ENCODE measurements around the gene HELZ.

The HELZ gene

DNA sequence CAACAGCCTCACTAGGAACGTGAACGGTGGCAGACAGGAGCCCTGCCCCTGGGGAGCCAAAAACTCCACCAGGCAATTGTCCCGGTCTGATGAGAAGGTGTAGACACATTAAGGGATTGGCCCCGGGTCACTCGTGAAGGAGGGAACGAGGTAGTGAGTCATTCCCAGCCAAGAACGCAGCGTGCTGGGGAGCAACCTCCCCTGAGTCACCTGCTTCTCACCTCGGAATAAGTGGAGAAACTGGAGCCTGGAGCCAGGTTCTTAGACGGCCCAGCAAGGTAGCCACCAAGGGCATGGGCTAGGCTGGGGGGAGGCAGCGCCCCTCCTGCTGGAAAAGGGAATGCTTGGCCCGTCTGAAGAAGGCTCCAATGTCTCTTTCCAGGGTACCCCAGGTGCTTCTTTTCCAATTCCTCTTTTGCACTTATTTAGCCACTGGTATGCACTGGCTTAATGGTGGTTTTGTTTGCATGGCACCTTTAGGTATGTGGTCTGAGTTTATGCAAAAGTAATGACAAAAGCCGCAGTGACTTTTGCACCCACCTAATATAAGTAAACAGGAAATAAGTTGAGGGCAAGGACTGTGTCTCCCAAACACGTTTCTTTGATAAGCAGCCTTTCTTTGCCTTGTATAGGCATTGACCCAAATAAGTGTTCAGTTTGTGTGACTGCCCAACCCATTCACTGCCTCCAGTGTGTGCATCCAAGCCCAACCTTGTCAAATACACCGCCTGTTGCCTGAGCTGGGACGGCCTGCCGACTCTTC is 1.8 kb upstream of the HELZ start:
- Mint-ChIP-seq H3K4me3 (peak overlapping the region; percentile 89 to 94 (median 93)), H3K27ac (peak overlapping the region; percentile 73 to 94 (median 94)), H3K36me3 (ENCODE audit: low read depth) (peaks cover 5% of the 10 kb centered on the region), H3K27me3 (ENCODE audit: low read depth) (peaks cover 9% of the 10 kb centered on the region), H3K9me3 (no peaks in the 10 kb centered on the region), H3K4me1 (peaks cover 25% of the 10 kb centered on the region)
- TF ChIP-seq, protein P1, sequence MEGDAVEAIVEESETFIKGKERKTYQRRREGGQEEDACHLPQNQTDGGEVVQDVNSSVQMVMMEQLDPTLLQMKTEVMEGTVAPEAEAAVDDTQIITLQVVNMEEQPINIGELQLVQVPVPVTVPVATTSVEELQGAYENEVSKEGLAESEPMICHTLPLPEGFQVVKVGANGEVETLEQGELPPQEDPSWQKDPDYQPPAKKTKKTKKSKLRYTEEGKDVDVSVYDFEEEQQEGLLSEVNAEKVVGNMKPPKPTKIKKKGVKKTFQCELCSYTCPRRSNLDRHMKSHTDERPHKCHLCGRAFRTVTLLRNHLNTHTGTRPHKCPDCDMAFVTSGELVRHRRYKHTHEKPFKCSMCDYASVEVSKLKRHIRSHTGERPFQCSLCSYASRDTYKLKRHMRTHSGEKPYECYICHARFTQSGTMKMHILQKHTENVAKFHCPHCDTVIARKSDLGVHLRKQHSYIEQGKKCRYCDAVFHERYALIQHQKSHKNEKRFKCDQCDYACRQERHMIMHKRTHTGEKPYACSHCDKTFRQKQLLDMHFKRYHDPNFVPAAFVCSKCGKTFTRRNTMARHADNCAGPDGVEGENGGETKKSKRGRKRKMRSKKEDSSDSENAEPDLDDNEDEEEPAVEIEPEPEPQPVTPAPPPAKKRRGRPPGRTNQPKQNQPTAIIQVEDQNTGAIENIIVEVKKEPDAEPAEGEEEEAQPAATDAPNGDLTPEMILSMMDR (IDR thresholded peaks at IDR 0.05; ENCODE audit: unreplicated experiment in 3 of 3): no peak

DNA sequence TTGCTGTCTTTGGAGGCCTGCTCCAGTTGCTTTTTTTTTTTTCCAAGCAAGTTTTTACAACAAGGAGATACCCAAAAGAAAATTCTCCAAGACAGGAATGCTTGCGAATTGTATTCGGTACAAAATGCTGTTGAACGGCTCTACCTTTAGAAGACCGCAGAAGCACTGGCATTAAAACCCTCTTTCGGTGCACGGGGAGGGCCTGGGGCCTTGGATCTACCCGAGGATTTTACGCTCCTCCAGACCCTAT is 1.3 kb upstream of the HELZ start:
- Mint-ChIP-seq H3K9me3 (no peaks in the 10 kb centered on the region), H3K4me1 (peaks cover 30% of the 10 kb centered on the region), H3K27ac (peak overlapping the region; percentile 73 to 94 (median 94)), H3K36me3 (ENCODE audit: low read depth) (peaks cover 5% of the 10 kb centered on the region), H3K4me3 (peak overlapping the region; percentile 89 to 94 (median 93)), H3K27me3 (ENCODE audit: low read depth) (peaks cover 9% of the 10 kb centered on the region)
- TF ChIP-seq, protein P1 (IDR thresholded peaks at IDR 0.05; ENCODE audit: unreplicated experiment in 3 of 3): no peak

DNA sequence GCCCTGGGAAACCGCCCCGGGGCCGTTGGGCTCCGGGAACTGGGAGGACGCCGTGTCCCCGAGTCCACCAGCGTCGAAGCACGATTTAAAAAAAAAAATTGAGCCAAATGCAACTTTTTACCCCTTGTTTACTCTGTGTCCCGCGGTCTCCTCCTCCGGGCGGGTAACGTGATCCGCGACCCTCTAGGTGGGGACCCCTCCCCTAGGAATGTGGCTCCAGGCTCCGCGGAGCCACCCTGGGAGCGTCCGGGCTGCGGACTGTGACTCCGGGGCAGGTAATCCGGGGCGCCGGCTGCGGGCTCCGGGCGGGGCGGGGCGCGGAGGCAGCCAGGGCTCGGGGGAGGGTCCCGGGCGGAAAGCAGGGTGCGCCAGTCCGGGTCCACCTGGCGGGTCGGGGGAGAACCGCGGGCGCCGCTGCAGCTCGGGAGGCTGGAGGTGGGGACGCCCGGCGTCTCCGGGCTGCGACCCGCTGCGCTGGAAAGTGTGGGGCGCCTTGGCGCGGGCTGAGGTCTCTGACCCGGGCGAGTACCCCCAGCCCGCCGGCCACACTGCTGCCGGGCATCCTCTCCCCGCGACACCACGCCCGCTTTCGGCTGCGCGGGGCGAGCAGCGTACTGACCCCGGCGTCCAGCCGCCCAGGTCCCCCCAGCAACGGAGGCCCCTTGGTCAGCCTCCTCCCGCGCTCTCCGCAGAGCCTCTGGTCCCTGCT is 852 bp upstream of the HELZ start:
- Mint-ChIP-seq H3K4me3 (peak overlapping the region; percentile 89 to 94 (median 93)), H3K36me3 (ENCODE audit: low read depth) (peaks cover 9% of the 10 kb centered on the region), H3K27ac (peak overlapping the region; percentile 73 to 94 (median 94)), H3K9me3 (no peaks in the 10 kb centered on the region), H3K4me1 (peaks cover 35% of the 10 kb centered on the region), H3K27me3 (ENCODE audit: low read depth) (peaks cover 9% of the 10 kb centered on the region)
- TF ChIP-seq, protein P1 (IDR thresholded peaks at IDR 0.05; ENCODE audit: unreplicated experiment in 3 of 3): peak in 1 of 3 experiments; percentile 32

DNA sequence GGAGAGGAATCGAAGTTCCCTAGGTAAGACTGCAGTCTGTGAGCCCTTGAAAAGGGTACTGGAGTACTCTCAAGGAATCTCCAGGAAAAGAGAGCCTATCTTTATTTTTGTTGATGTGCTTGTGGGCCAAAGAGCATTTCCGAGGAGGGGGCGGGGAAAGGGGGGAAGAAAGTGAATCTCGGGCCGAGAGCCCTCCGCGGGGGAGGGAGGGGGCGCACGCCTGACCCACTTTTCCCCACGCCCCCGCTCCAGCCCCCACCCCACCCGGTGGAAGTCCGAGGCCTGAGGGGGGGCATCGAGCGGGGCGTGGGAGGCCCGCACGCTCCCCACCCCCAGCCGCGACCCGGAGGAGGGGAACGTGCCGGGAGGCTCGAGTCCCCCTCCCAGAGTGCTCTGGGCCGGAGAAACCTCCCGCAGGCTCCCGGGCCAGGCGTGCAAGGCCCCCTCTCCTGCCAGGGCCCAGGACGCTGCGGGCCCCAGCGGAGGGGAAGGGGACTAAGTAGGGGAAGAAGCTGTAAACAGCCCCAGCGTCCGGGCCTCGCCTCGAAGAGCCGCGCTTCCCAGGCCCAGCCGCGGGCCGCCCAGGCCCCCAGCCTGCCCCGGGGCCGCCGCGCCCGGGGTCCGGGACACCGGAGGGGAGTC is 444 bp downstream of the HELZ start:
- peak overlapping the region; percentile 91 to 98 (median 97) for H3K27ac Mint-ChIP-seq
- TF ChIP-seq, protein P1 (IDR thresholded peaks at IDR 0.05; ENCODE audit: unreplicated experiment in 3 of 3): no peak

DNA sequence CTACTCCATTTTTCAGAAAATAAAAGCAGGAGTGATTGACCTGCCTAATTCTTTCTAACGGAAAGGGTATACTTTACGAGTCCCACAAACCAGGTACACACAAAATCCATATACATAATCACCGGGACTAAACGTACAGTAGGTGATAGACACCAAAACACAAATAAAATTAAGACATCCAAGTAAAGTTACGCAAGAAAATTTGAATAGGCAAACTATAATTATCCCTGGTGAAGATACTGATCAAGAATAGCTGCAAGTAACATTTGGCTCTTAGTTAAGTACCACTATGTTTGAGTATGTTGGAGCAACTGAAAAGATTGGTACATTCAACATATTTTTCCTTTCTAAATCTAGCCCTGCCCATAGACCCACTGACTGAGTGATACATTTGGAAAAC is 1.7 kb downstream of the HELZ start:
- Mint-ChIP-seq H3K36me3 (ENCODE audit: low read depth) (peaks cover 22% of the 10 kb centered on the region), H3K4me1 (peaks cover 43% of the 10 kb centered on the region)

More for the DNA sequence above, 444 bp downstream of the HELZ start:
- peaks cover 9% of the 10 kb centered on the region for H3K27me3 Mint-ChIP-seq (ENCODE audit: low read depth)
- no peaks in the 10 kb centered on the region for H3K9me3 Mint-ChIP-seq
- peaks cover 43% of the 10 kb centered on the region for H3K4me1 Mint-ChIP-seq
- peaks cover 18% of the 10 kb centered on the region for H3K36me3 Mint-ChIP-seq (ENCODE audit: low read depth)
- H3K4me3 Mint-ChIP-seq: peak overlapping the region; percentile 95 to 98 (median 97)

More for the DNA sequence above, 1.7 kb downstream of the HELZ start:
- Mint-ChIP-seq H3K27ac (peak overlapping the region; percentile 91 to 98 (median 97)), H3K27me3 (ENCODE audit: low read depth) (peaks cover 9% of the 10 kb centered on the region), H3K9me3 (no peaks in the 10 kb centered on the region), H3K4me3 (peak overlapping the region; percentile 95 to 98 (median 97))
- TF ChIP-seq, protein P1 (IDR thresholded peaks at IDR 0.05; ENCODE audit: unreplicated experiment in 3 of 3): no peak

Data from nephron (organoid).